Measurements from ENCODE around the gene DLL4.

Gene DLL4

DNA sequence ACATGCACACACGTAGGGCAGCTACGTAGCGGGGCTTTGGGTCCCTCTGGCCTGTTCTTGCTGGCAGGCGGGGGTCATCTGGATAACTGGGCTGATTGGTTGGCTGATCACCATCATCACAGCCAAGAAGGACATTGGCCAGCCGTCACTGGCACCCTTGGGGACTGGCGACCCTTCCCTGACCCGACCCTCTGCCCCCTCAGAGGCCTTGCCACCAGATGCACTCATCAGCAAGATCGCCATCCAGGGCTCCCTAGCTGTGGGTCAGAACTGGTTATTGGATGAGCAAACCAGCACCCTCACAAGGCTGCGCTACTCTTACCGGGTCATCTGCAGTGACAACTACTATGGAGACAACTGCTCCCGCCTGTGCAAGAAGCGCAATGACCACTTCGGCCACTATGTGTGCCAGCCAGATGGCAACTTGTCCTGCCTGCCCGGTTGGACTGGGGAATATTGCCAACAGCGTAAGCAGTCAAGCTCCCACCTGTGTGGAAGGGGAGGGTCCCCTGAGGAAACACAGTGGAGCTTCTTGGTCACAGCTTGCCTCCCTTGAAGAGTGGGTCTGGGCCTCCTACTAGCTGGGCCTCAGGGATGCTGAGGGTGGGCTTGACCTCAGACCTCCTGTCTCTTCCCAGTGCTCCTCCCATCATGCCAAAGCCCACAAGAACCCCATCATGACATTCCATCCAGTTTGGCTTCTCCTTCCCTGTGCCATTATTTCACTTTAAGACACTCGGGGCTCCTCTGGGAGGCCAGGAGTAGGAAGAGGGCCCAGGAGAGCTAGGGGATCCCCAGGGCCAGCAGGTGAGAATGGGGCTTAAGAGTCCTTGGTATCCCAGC is 2.4 kb downstream of the DLL4 start:
- Histone ChIP-seq H3K9ac (ENCODE audit: low read depth, low read length) (no peak overlapping the region), H3K27me3 (ENCODE audit: control insufficient read depth, insufficient read depth, low read length) (peaks cover 75% of the 10 kb centered on the region)

DNA sequence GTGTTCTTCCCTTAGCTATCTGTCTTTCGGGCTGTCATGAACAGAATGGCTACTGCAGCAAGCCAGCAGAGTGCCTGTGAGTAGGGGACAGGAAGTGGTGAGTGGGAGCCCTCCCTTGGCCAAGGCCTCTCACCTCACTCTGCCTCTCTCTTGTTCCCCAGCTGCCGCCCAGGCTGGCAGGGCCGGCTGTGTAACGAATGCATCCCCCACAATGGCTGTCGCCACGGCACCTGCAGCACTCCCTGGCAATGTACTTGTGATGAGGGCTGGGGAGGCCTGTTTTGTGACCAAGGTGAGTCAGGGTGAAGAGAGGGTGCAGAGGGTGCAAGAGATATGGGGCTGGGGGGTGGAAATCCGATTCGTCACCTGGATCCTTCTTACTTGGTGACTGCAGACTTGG is 3.0 kb downstream of the DLL4 start:
- Histone ChIP-seq H3K4me1 (ENCODE audit: control insufficient read depth, insufficient read depth, low read length) (peaks cover 5% of the 10 kb centered on the region), H3K9me3 (ENCODE audit: control insufficient read depth, insufficient read depth, low read length) (no peaks in the 10 kb centered on the region), H3K27me3 (ENCODE audit: control insufficient read depth, insufficient read depth, low read length) (peaks cover 69% of the 10 kb centered on the region), H3K9ac (ENCODE audit: low read depth, low read length) (no peak overlapping the region), H3K36me3 (ENCODE audit: control insufficient read depth, insufficient read depth, low read length) (no peaks in the 10 kb centered on the region), H3K4me3 (ENCODE audit: low read depth, low read length) (no peak overlapping the region)

More for the DNA sequence above, 2.4 kb downstream of the DLL4 start:
- no peaks in the 10 kb centered on the region for H3K9me3 ChIP-seq (ENCODE audit: control insufficient read depth, insufficient read depth, low read length)
- peak overlapping the region; percentile 75 for H3K4me3 ChIP-seq (ENCODE audit: low read depth, low read length)
- H3K36me3 ChIP-seq (ENCODE audit: control insufficient read depth, insufficient read depth, low read length) = no peaks in the 10 kb centered on the region
- peaks cover 7% of the 10 kb centered on the region for H3K4me1 ChIP-seq (ENCODE audit: control insufficient read depth, insufficient read depth, low read length)

DNA sequence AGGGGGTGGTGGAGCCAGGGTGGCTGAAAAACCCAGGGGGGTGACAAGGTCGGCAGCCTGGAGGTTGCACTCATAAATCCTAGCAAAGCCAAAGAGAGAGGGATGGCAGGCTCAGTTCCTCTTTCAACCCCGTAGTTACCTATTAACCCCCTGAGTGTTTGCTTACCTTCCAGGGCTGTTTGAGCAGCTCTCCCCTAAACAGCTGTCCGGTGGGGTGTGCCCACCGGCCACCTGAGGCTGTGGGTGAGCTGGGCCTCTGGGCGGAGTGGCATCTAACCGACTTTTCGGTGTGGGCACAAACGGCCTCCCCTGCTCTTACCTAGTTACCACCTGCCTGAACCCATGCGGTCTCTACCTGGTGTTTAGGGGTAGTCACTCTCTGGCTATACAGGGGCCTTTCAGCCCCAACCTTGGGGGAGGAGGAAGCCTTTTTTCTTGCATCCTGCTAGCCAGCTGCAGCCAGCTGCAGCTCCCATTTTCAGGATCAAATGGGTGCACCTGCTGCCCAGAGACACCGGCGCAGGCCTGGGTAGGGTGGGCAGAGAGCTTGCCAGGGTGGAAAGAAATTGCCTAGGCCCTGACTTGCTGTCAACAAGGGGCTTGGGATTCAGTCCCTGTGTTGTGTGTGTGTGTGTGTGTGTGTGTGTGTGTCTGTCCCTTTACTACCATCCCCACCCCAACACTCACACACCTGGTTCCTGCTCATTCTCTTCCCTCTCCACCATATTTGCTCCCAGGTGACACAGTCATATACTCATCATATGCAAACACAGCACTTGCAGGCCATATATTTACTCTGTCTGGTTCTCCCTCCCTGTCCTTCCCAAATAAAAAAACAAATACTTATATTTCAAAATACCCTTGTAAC is 3.7 kb downstream of the DLL4 start:
- H3K36me3 ChIP-seq (ENCODE audit: control insufficient read depth, insufficient read depth, low read length) = no peaks in the 10 kb centered on the region
- H3K4me3 ChIP-seq (ENCODE audit: low read depth, low read length) = no peak overlapping the region
- peaks cover 64% of the 10 kb centered on the region for H3K27me3 ChIP-seq (ENCODE audit: control insufficient read depth, insufficient read depth, low read length)
- H3K9ac ChIP-seq (ENCODE audit: low read depth, low read length) = no peak overlapping the region
- H3K9me3 ChIP-seq (ENCODE audit: control insufficient read depth, insufficient read depth, low read length) = no peaks in the 10 kb centered on the region
- peaks cover 3% of the 10 kb centered on the region for H3K4me1 ChIP-seq (ENCODE audit: control insufficient read depth, insufficient read depth, low read length)

DNA sequence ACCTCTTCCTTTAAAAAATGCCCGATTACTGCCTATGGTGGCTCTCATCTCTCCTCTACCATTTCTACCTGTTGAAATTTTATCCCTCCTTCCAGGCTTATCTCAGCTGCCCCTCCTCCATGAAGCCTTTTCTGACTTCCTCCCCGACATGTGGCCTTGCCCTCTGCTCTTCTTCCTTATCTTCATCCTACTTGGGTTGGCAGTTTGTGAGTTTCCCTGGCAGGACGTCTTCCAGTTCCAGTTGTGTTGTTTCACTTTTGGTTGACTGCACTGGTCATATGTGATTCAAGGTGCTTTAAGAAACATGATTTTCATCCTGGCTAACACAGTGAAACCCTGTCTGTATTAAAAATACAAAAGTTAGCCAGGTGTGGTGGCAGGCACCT is 4.4 kb downstream of the DLL4 start:
- peaks cover 61% of the 10 kb centered on the region for H3K27me3 ChIP-seq (ENCODE audit: control insufficient read depth, insufficient read depth, low read length)

DNA sequence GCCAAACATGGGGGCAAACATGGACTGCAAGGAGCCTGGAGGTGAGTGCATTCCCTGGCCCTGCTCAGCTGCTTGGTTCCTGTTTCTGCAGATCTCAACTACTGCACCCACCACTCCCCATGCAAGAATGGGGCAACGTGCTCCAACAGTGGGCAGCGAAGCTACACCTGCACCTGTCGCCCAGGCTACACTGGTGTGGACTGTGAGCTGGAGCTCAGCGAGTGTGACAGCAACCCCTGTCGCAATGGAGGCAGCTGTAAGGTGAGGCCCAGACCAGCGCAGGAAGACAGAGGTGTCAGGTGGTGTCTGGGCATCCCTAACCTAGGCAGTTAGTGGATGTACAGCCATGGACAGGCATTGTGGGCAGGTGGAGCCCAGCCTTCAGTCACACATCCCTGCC is 5.3 kb downstream of the DLL4 start:
- Histone ChIP-seq H3K36me3 (ENCODE audit: control insufficient read depth, insufficient read depth, low read length) (no peaks in the 10 kb centered on the region), H3K9me3 (ENCODE audit: control insufficient read depth, insufficient read depth, low read length) (no peaks in the 10 kb centered on the region), H3K4me3 (ENCODE audit: low read depth, low read length) (no peak overlapping the region), H3K27me3 (ENCODE audit: control insufficient read depth, insufficient read depth, low read length) (peaks cover 56% of the 10 kb centered on the region), H3K9ac (ENCODE audit: low read depth, low read length) (no peak overlapping the region), H3K4me1 (ENCODE audit: control insufficient read depth, insufficient read depth, low read length) (peaks cover 3% of the 10 kb centered on the region)

More for the DNA sequence above, 4.4 kb downstream of the DLL4 start:
- no peaks in the 10 kb centered on the region for H3K9me3 ChIP-seq (ENCODE audit: control insufficient read depth, insufficient read depth, low read length)
- peaks cover 3% of the 10 kb centered on the region for H3K4me1 ChIP-seq (ENCODE audit: control insufficient read depth, insufficient read depth, low read length)
- no peaks in the 10 kb centered on the region for H3K36me3 ChIP-seq (ENCODE audit: control insufficient read depth, insufficient read depth, low read length)
- H3K4me3 ChIP-seq (ENCODE audit: low read depth, low read length) = no peak overlapping the region
- no peak overlapping the region for H3K9ac ChIP-seq (ENCODE audit: low read depth, low read length)

DNA sequence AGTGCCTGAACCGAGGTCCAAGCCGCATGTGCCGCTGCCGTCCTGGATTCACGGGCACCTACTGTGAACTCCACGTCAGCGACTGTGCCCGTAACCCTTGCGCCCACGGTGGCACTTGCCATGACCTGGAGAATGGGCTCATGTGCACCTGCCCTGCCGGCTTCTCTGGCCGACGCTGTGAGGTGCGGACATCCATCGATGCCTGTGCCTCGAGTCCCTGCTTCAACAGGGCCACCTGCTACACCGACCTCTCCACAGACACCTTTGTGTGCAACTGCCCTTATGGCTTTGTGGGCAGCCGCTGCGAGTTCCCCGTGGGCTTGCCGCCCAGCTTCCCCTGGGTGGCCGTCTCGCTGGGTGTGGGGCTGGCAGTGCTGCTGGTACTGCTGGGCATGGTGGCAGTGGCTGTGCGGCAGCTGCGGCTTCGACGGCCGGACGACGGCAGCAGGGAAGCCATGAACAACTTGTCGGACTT is 7.1 kb downstream of the DLL4 start:
- Histone ChIP-seq H3K27me3 (ENCODE audit: control insufficient read depth, insufficient read depth, low read length) (peaks cover 54% of the 10 kb centered on the region), H3K9ac (ENCODE audit: low read depth, low read length) (no peak overlapping the region), H3K4me1 (ENCODE audit: control insufficient read depth, insufficient read depth, low read length) (no peaks in the 10 kb centered on the region)

DNA sequence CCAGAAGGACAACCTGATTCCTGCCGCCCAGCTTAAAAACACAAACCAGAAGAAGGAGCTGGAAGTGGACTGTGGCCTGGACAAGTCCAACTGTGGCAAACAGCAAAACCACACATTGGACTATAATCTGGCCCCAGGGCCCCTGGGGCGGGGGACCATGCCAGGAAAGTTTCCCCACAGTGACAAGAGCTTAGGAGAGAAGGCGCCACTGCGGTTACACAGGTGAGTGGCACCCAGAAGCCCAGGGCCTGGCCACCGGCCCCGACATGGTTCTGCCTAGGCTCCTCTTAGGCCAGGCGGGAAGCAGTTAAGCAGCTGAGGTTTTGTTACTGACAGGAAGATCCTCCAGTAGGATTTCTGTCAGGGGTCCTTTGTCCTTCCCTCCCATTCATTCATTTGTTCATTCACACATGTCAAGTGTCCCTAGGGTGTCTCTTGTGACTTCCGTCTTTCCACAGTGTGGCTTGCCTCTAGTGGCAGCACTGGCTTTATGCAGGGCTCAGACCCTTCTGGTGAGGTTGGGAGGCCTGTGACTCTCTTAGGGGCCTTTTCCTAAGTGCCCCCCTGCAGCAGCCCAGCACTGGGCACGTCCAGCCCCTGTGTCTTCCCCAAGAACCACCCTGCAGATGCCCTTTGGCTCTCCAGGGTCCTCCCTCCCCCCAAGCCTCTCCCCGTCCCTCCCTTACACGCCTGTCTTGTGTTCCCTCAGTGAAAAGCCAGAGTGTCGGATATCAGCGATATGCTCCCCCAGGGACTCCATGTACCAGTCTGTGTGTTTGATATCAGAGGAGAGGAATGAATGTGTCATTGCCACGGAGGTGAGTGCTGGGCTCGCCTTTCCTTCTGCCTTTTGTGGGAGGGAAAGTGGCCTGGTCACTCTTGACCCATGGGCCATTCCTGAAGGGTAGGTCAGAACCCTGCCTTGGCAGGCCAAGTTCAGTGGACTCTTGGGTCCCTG is 7.8 kb downstream of the DLL4 start:
- Histone ChIP-seq H3K27me3 (ENCODE audit: control insufficient read depth, insufficient read depth, low read length) (peaks cover 47% of the 10 kb centered on the region), H3K4me3 (ENCODE audit: low read depth, low read length) (no peak overlapping the region), H3K4me1 (ENCODE audit: control insufficient read depth, insufficient read depth, low read length) (no peaks in the 10 kb centered on the region), H3K9ac (ENCODE audit: low read depth, low read length) (no peak overlapping the region), H3K9me3 (ENCODE audit: control insufficient read depth, insufficient read depth, low read length) (no peaks in the 10 kb centered on the region), H3K36me3 (ENCODE audit: control insufficient read depth, insufficient read depth, low read length) (no peaks in the 10 kb centered on the region)

More for the DNA sequence above, 7.1 kb downstream of the DLL4 start:
- Histone ChIP-seq H3K4me3 (ENCODE audit: low read depth, low read length) (no peak overlapping the region), H3K36me3 (ENCODE audit: control insufficient read depth, insufficient read depth, low read length) (no peaks in the 10 kb centered on the region), H3K9me3 (ENCODE audit: control insufficient read depth, insufficient read depth, low read length) (no peaks in the 10 kb centered on the region)

DNA sequence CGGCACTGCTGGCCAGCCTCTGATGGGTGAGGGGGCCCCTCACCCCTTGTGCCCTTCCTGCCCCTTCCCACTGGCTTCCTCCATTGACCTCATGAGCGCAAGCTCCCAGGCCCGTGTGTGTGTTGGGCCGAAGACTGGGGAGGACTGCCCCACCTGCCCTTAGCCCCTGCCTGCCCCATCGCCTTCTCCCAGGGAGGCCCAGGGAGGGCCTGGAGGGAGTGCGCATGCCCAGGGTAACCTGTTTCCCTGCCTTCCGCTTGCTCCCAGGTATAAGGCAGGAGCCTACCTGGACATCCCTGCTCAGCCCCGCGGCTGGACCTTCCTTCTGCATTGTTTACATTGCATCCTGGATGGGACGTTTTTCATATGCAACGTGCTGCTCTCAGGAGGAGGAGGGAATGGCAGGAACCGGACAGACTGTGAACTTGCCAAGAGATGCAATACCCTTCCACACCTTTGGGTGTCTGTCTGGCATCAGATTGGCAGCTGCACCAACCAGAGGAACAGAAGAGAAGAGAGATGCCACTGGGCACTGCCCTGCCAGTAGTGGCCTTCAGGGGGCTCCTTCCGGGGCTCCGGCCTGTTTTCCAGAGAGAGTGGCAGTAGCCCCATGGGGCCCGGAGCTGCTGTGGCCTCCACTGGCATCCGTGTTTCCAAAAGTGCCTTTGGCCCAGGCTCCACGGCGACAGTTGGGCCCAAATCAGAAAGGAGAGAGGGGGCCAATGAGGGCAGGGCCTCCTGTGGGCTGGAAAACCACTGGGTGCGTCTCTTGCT is 8.8 kb downstream of the DLL4 start:
- Histone ChIP-seq H3K4me1 (ENCODE audit: control insufficient read depth, insufficient read depth, low read length) (no peaks in the 10 kb centered on the region), H3K9ac (ENCODE audit: low read depth, low read length) (no peak overlapping the region), H3K27me3 (ENCODE audit: control insufficient read depth, insufficient read depth, low read length) (peaks cover 45% of the 10 kb centered on the region), H3K9me3 (ENCODE audit: control insufficient read depth, insufficient read depth, low read length) (no peaks in the 10 kb centered on the region), H3K4me3 (ENCODE audit: low read depth, low read length) (no peak overlapping the region), H3K36me3 (ENCODE audit: control insufficient read depth, insufficient read depth, low read length) (no peaks in the 10 kb centered on the region)

DNA sequence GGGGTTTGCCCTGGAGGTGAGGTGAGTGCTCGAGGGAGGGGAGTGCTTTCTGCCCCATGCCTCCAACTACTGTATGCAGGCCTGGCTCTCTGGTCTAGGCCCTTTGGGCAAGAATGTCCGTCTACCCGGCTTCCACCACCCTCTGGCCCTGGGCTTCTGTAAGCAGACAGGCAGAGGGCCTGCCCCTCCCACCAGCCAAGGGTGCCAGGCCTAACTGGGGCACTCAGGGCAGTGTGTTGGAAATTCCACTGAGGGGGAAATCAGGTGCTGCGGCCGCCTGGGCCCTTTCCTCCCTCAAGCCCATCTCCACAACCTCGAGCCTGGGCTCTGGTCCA is 9.4 kb downstream of the DLL4 start:
- Histone ChIP-seq H3K4me1 (ENCODE audit: control insufficient read depth, insufficient read depth, low read length) (no peaks in the 10 kb centered on the region), H3K9ac (ENCODE audit: low read depth, low read length) (no peak overlapping the region), H3K27me3 (ENCODE audit: control insufficient read depth, insufficient read depth, low read length) (peaks cover 45% of the 10 kb centered on the region), H3K9me3 (ENCODE audit: control insufficient read depth, insufficient read depth, low read length) (no peaks in the 10 kb centered on the region), H3K36me3 (ENCODE audit: control insufficient read depth, insufficient read depth, low read length) (no peaks in the 10 kb centered on the region), H3K4me3 (ENCODE audit: low read depth, low read length) (no peak overlapping the region)

DNA sequence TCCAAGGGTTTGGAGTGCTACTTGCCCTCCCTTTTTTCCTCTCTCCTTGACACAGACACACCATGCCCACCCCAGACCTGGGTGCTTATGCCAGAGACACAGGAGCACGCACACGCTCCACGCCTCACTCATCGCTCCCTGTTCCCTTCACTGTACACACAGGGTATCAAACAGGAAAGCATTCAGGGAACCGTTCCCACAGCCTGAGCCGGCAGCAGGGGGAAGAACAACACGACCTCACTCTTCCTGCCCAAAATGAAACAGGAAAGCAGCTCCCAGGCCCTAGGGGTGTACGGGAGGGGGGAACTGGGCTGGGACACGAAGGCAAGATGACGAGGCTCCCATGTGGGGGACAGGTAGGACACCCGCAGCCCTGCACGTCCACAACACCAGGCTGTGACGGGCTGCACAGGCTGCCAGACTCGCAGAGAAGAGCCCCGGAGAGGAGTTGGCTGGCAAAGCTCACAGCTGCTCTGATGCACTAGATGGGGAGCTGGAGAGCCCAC is 11.2 kb downstream of the DLL4 start:
- Histone ChIP-seq H3K36me3 (ENCODE audit: control insufficient read depth, insufficient read depth, low read length) (no peaks in the 10 kb centered on the region), H3K4me3 (ENCODE audit: low read depth, low read length) (no peak overlapping the region), H3K27me3 (ENCODE audit: control insufficient read depth, insufficient read depth, low read length) (peaks cover 48% of the 10 kb centered on the region), H3K4me1 (ENCODE audit: control insufficient read depth, insufficient read depth, low read length) (no peaks in the 10 kb centered on the region), H3K9me3 (ENCODE audit: control insufficient read depth, insufficient read depth, low read length) (no peaks in the 10 kb centered on the region), H3K9ac (ENCODE audit: low read depth, low read length) (no peak overlapping the region)

All from iPS-15b (cell line).